GM19397 (cell line): ENCODE measurements around the gene KRTAP1-1.
"Not testable (repeated sequence)": the region's sequence is repeated elsewhere in the genome, so short reads cannot be mapped to it uniquely, and the experiment has no call there.

Source experiments
- ATAC-seq: cut with Tn5 transposase; IDR thresholded peaks from one replicate; pipeline ENCODE4 v1.9.1; 2021; ENCODE audit warnings: mild to moderate bottlenecking, moderate library complexity; ENCODE audit not compliant: unreplicated experiment

The KRTAP1-1 gene

GRCh38 chr17:41057547-41057946 is 16.3 kb upstream of the KRTAP1-1 start:
- ATAC-seq: no peak

- ATAC-seq: not testable (repeated sequence)
Measured at GRCh38 chr17:41055130-41055529, 13.9 kb upstream of the KRTAP1-1 start, which contains the start of gene KRTAP2-2. Gene KRTAP2-2, minus strand, starts transcription at chr17:41055230. Its CDS starts 19 bp downstream, at chr17:41055211.

- ATAC-seq: not testable (repeated sequence)
Measured at GRCh38 chr17:41054556-41054955, 13.3 kb upstream of the KRTAP1-1 start.

- ATAC-seq: no peak
Measured at GRCh38 chr17:41054025-41054424, 12.8 kb upstream of the KRTAP1-1 start.

- ATAC-seq: no peak
Measured at GRCh38 chr17:41052566-41052965, 11.3 kb upstream of the KRTAP1-1 start.

GRCh38 chr17:41049110-41049509 is 7.9 kb upstream of the KRTAP1-1 start:
- ATAC-seq: no peak

- ATAC-seq: no peak
Measured at GRCh38 chr17:41048441-41048840, 7.2 kb upstream of the KRTAP1-1 start.

- not testable (repeated sequence) for ATAC-seq
Measured at GRCh38 chr17:41046735-41047465, 5.7 kb upstream of the KRTAP1-1 start, which contains the start of gene KRTAP2-1. Gene KRTAP2-1, minus strand, starts transcription at chr17:41047316. Its CDS starts 49 bp downstream, at chr17:41047267.

GRCh38 chr17:41042953-41043352 is 1.7 kb upstream of the KRTAP1-1 start:
- no peak for ATAC-seq

GRCh38 chr17:41037853-41038350 is 3.3 kb downstream of the KRTAP1-1 start:
- no peak for ATAC-seq

GRCh38 chr17:41034346-41034935 is 6.8 kb downstream of the KRTAP1-1 start, which contains the start of gene KRTAP1-3:
Gene KRTAP1-3, minus strand, starts transcription at chr17:41034874. Its CDS starts 53 bp downstream, at chr17:41034821.
- not testable (repeated sequence) for ATAC-seq

GRCh38 chr17:41029633-41030245 is 11.5 kb downstream of the KRTAP1-1 start, which contains the start of gene KRTAP1-4:
Gene KRTAP1-4, minus strand, starts transcription at chr17:41030195. Its CDS starts 117 bp downstream, at chr17:41030078.
- no peak for ATAC-seq

GRCh38 chr17:41026715-41027471 is 14.4 kb downstream of the KRTAP1-1 start, which contains the start of gene KRTAP1-5:
Gene KRTAP1-5, minus strand, starts transcription at chr17:41027208. Its CDS starts 53 bp downstream, at chr17:41027155.
- ATAC-seq: no peak

- ATAC-seq: no peak
Measured at GRCh38 chr17:41024697-41025096, 16.6 kb downstream of the KRTAP1-1 start.

- ATAC-seq: no peak
Measured at GRCh38 chr17:41020336-41020735, 20.9 kb downstream of the KRTAP1-1 start.

- no peak for ATAC-seq
Measured at GRCh38 chr17:41019415-41019814, 21.8 kb downstream of the KRTAP1-1 start.

GRCh38 chr17:41018541-41018940 is 22.7 kb downstream of the KRTAP1-1 start:
- ATAC-seq: no peak

- ATAC-seq: no peak
Measured at GRCh38 chr17:41016578-41017215, 24.6 kb downstream of the KRTAP1-1 start.

GRCh38 chr17:41015454-41015853 is 25.8 kb downstream of the KRTAP1-1 start:
- ATAC-seq: no peak

GRCh38 chr17:41013606-41014005 is 27.6 kb downstream of the KRTAP1-1 start:
- ATAC-seq: no peak
